Ascending aorta (tissue), 2 donors: ENCODE measurements around the gene PABPN1. TPM values are rescaled to one million over a fixed set of nuclear protein-coding genes. Genes with fewer than 3 reads are reported as not detected.

ENCODE experiments used
- DNase-seq, 2 donors: peaks; one replicate each; pipeline ENCODE4 v3.0.0-alpha.2; 2019; ENCODE audit warnings: low spot score in 2 of 2
- H3K27ac ChIP-seq, 2 donors: fragments of 200-600 bp; sonication (generic); one replicate each; pipeline ENCODE4 v1.5.1; 2016 to 2017; ENCODE audit warnings: mild to moderate bottlenecking in 1 of 2
- H3K27me3 ChIP-seq: fragments of 200-600 bp; sonication (generic); one replicate; pipeline ENCODE4 v1.5.1; 2017
- H3K36me3 ChIP-seq, 2 donors: fragments of 200-600 bp; sonication (generic); one replicate each; pipeline ENCODE4 v1.5.1; 2016
- H3K4me1 ChIP-seq, 2 donors: fragments of 200-600 bp; sonication (generic); one replicate each; pipeline ENCODE4 v1.5.1; 2016 to 2017; ENCODE audit warnings: mild to moderate bottlenecking in 1 of 2
- H3K4me3 ChIP-seq, 2 donors: fragments of 200-600 bp; sonication (generic); one replicate each; pipeline ENCODE4 v1.5.1; 2016 to 2017; ENCODE audit warnings: mild to moderate bottlenecking in 1 of 2
- H3K9me3 ChIP-seq, 2 donors: fragments of 200-600 bp; sonication (generic); one replicate each; pipeline ENCODE4 v1.5.1; 2016
- intact Hi-C: fragments of 100-400 bp; cut with DNase I; formaldehyde crosslinking; loops from one replicate; pipeline ENCODE4 v1.15.1; 2023
- total RNA-seq: library from RNA; depleted of rRNA; stranded (reverse); fragments of >200 nt; gene quantifications from one replicate; pipeline ENCODE4 v1.1.0, GENCODE V29; 2016
- TF ChIP-seq, protein P1 (sequence below), 3 experiments: fragments of 200-600 bp in 2 of 3; fragments of 450-650 bp in 1 of 3; sonication (generic) in 2 of 3; IDR thresholded peaks; one replicate each; pipeline ENCODE4 v1.5.1; 2016 to 2019; ENCODE audit warnings: antibody characterized with exemption in 3 of 3, mild to moderate bottlenecking in 1 of 3, moderate library complexity in 1 of 3

PABPN1 gene
- total RNA-seq, 1 donor from 2014 or later = 90.6 TPM

DNA sequence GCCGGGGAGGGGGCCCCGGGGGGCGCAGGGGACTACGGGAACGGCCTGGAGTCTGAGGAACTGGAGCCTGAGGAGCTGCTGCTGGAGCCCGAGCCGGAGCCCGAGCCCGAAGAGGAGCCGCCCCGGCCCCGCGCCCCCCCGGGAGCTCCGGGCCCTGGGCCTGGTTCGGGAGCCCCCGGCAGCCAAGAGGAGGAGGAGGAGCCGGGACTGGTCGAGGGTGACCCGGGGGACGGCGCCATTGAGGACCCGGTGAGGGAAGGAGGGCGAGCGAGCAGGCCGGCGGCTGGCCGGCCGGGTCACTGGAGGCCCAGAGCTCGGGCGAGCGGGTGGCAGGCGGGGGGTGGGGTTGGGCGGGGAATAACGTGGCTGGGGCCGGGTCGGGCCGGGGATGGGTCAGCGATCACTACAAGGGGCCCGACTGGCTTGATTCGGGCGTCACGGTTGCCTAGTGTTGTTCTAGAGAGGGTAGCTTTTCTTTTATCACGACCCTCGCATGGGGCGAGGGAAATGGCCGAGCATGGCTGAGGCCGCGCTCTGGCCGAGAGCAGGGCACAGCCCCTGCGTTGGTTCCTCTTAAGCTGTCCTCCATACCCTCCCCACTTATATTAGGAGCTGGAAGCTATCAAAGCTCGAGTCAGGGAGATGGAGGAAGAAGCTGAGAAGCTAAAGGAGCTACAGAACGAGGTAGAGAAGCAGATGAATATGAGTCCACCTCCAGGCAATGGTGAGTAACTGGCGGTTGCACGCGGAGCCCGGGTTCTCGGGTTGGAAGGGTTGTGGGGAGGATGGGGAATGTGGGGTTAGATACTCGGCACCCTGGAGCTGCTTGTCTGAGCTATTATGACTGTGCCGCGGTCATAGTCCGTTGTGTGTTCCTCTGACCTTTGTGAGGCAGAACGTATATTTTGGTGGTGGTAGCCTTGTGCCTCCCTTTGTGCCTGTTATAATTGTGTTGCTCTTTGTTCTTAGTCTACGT lies 603 bp downstream of the PABPN1 start:
- no peaks in the 10 kb centered on the region for H3K9me3 ChIP-seq
- H3K4me1 ChIP-seq = peaks cover 5 to 16% of the 10 kb centered on the region in 2 donors
- TF ChIP-seq, protein P1, sequence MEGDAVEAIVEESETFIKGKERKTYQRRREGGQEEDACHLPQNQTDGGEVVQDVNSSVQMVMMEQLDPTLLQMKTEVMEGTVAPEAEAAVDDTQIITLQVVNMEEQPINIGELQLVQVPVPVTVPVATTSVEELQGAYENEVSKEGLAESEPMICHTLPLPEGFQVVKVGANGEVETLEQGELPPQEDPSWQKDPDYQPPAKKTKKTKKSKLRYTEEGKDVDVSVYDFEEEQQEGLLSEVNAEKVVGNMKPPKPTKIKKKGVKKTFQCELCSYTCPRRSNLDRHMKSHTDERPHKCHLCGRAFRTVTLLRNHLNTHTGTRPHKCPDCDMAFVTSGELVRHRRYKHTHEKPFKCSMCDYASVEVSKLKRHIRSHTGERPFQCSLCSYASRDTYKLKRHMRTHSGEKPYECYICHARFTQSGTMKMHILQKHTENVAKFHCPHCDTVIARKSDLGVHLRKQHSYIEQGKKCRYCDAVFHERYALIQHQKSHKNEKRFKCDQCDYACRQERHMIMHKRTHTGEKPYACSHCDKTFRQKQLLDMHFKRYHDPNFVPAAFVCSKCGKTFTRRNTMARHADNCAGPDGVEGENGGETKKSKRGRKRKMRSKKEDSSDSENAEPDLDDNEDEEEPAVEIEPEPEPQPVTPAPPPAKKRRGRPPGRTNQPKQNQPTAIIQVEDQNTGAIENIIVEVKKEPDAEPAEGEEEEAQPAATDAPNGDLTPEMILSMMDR (IDR thresholded peaks at IDR 0.05) = no peak
- intact Hi-C loops = loop anchor here (1.0 to 10.0 kb wide), 8 partner anchors 21 to 1043 kb away; partner anchors contain the start of genes DCAF11, HOMEZ, NFATC4 and NGDN
- H3K27me3 ChIP-seq = no peaks in the 10 kb centered on the region
- no peak for DNase-seq
- peak overlapping the region; percentile 98 to 99 for H3K4me3 ChIP-seq
- peak overlapping the region; percentile 98 to 99 for H3K27ac ChIP-seq
- H3K36me3 ChIP-seq = peaks cover 25 to 32% of the 10 kb centered on the region in 2 donors

DNA sequence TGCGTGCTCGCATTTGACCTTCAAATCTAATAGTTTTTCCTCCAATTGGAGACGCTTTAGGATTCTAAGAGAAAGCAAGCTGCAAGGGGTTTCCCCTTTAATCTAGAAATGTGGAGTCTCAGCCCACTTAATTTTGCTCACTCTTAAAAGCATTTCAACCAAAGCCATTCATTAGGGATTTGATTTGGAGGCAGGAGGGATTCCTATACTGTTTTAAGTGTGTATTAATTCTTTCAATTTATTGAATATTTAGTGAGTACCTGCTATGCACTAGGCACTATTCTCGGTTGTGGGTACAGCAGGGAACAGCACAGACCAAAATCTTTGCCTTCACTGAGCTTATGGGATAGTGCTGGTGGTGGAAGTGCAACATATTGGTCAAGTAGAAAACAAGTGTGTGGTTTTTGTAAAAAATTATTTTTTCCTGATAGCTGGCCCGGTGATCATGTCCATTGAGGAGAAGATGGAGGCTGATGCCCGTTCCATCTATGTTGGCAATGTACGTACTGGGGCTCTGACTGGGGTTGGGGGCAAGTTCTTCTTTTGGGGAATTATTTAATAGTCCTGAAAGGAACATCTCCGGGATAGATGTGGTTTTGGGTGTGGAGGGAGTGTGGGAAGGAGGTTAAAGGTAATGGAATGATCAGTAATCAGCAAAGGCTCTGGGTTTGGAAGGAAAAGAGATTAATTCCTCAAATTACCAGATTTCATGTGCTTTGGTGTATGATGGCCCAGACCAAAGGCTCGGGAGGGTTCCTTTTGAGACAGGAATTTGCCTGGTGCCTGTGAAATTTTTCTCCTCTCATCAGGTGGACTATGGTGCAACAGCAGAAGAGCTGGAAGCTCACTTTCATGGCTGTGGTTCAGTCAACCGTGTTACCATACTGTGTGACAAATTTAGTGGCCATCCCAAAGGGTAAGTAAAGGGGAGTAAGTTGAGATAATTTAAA lies 1.6 kb downstream of the PABPN1 start:
- DNase-seq = no peak
- no peaks in the 10 kb centered on the region for H3K9me3 ChIP-seq
- H3K36me3 ChIP-seq = peaks cover 25 to 32% of the 10 kb centered on the region in 2 donors

DNA sequence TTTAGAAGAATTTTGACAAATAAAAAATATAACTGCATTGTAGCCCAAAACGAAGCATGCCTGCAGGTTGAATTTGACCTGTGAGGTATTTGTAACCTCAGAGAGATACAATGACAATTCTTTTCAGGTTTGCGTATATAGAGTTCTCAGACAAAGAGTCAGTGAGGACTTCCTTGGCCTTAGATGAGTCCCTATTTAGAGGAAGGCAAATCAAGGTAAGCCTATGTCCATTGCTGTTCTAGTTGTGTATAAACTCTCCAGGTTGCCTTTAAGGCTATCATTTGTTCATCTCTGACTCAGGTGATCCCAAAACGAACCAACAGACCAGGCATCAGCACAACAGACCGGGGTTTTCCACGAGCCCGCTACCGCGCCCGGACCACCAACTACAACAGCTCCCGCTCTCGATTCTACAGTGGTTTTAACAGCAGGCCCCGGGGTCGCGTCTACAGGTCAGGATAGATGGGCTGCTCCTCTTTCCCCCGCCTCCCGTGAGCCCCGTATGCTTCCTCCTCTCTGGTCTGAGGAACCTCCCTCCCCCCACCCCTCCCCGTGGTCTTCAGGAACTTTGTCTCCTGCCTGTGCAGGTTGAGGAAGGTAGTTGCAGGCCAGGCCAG lies 2.7 kb downstream of the PABPN1 start:
- TF ChIP-seq, protein P1 (IDR thresholded peaks at IDR 0.05) = no peak
- peaks cover 25 to 32% of the 10 kb centered on the region in 2 donors for H3K36me3 ChIP-seq
- no peak for DNase-seq
- peaks cover 5 to 16% of the 10 kb centered on the region in 2 donors for H3K4me1 ChIP-seq
- H3K27ac ChIP-seq = no peak overlapping the region
- no peaks in the 10 kb centered on the region for H3K27me3 ChIP-seq
- intact Hi-C loops = loop anchor here (5.0 to 10.0 kb wide), 2 partner anchors 233 to 1041 kb away; partner anchors contain the start of genes NFATC4 and THTPA
- H3K9me3 ChIP-seq = no peaks in the 10 kb centered on the region
- H3K4me3 ChIP-seq = no peak overlapping the region

More for the DNA sequence above, 1.6 kb downstream of the PABPN1 start:
- Histone ChIP-seq H3K4me1 (peaks cover 5 to 16% of the 10 kb centered on the region in 2 donors), H3K27ac (peak overlapping the region in 1 of 2 donors; percentile 99), H3K27me3 (no peaks in the 10 kb centered on the region), H3K4me3 (peak overlapping the region; percentile 98 to 99)
- intact Hi-C loops = loop anchor here (5.0 to 10.0 kb wide), 2 partner anchors 234 to 1042 kb away; partner anchors contain the start of genes NFATC4 and THTPA
- TF ChIP-seq, protein P1 (IDR thresholded peaks at IDR 0.05) = no peak

DNA sequence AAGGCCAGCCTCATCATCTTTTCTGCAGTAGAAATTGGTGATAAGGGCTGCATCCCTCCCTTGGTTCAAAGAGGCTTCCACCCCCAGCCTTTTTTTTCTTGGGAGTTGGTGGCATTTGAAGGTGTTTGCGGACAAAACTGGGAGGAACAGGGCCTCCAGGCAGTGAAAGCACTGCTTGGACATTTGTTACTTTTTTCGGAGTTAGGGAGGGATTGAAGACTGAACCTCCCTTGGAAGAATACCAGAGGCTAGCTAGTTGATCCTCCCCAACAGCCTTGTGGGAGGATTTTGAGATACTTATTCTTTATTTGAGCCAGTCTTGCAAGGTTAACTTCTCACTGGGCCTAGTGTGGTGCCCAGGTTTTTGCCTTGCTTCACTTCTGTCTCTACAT lies 3.2 kb downstream of the PABPN1 start:
- TF ChIP-seq, protein P1 (IDR thresholded peaks at IDR 0.05) = no peak
- no peak for DNase-seq
- intact Hi-C loops = loop anchor here (5.0 to 10.0 kb wide), 2 partner anchors 233 to 1040 kb away; partner anchors contain the start of genes NFATC4 and THTPA
- no peaks in the 10 kb centered on the region for H3K9me3 ChIP-seq
- peaks cover 5 to 16% of the 10 kb centered on the region in 2 donors for H3K4me1 ChIP-seq
- H3K27me3 ChIP-seq = no peaks in the 10 kb centered on the region
- no peak overlapping the region for H3K27ac ChIP-seq
- peaks cover 25 to 32% of the 10 kb centered on the region in 2 donors for H3K36me3 ChIP-seq
- no peak overlapping the region for H3K4me3 ChIP-seq
